ENCODE results near the gene ACOT6. TPM values are rescaled to one million over a fixed set of nuclear protein-coding genes. Genes with fewer than 3 reads are reported as not detected.
"Not testable (repeated sequence)": the region's sequence is repeated elsewhere in the genome, so short reads cannot be mapped to it uniquely, and the experiment has no call there.

Gene ACOT6
- polyA plus RNA-seq, 3 donors, result 0.19 TPM; not detected in 2

DNA sequence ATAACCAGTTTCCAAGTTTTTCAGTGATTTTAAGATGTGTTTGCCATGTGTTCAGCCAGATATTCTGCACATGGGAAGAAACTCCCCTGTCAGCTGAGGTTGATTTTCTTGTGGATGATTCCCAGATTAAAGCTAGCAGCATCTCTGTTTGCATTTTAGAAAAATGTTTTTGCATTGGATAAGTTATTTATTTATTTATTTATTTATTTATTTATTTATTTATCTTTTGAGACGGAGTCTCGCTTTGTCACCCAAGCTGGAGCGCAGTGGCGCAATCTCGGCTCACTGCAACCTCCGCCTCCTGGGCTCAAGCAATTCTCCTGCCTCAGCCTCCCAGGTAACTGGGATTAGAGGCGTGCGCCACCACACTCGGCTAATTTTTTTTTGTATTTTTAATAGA lies 17.8 kb upstream of the ACOT6 start:
- no peak for DNase-seq (ENCODE audit: low read depth in 3 of 3, low spot score in 2 of 3)

DNA sequence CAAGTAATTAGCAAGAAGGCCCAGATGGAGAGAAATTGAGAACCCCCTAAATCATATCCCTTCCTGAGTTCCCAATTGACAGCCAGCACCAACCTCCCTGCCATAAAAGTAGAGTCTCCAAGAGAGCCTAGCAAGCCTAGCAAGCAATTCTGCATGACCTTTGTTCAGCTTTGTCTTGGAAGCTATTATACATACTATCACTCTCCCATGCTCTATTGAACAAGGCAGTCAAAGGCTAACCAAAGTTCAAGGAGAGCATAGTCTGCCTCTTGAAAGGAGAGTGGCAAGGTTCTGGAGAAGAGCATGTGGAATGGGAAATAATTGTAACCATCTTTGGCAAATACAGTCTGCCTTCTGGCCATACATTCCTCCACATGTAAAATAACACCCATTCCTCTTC lies 12.8 kb upstream of the ACOT6 start:
- no peak for DNase-seq (ENCODE audit: low read depth in 3 of 3, low spot score in 2 of 3)

DNA sequence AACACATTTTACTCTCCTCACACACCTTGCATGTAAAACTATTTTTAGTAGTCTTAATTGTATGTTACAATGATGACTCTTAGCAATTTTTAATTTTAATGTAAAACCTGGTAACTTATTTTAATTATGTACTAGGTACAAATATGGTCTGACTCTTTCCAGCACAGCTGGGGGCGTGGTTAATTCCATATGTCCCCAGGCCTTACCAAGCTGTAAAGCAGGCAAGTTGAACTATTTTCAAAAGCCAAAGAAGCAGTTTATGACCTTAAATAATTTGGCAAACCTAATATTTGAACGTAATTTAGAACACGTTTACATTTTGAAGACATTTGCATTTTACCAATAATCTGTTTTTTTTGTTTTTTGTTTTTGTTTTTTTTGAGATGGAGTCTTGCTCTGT lies 9.3 kb upstream of the ACOT6 start:
- no peak for DNase-seq (ENCODE audit: low read depth in 3 of 3, low spot score in 2 of 3)

DNA sequence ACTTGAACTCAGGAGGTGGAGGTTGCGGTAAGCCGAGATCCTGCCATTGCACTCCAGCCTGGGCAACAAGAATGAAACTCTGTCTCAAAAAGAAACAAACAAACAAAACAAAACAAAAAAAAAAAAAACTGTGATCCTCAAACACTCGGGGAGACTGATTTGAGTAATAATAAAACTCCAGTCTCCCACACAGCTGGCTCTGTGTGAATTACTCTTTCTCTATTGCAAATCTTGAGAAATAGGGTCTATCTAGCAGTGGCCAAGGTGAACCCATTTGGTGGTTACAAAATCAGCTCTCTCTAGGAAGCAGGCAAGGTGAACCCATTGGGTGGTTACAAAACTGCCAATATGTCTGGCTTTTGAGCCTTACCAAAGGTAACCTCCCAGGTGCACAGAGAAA lies 6.0 kb upstream of the ACOT6 start:
- DNase-seq (ENCODE audit: low read depth in 3 of 3, low spot score in 2 of 3), result no peak

DNA sequence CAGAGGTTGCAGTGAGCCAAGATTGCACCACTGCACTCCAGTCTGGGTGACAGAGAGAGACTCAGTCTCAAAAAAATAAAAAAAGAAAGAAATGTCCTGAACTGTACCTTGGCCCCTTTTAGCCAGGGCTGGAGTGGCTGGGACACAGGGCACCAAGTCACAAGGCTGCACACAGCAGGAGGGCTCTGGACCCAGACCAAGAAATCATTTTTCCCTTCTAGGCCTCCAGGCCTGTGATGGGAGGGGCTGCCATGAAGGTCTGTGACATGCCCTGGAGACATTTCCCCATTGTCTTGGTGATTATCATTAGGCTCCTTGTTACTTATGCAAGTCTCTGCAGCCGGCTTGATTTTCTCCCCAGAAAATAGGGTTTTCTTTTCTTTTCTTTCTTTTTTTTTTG lies 5.1 kb upstream of the ACOT6 start:
- DNase-seq (ENCODE audit: low read depth in 3 of 3, low spot score in 2 of 3), result no peak

DNA sequence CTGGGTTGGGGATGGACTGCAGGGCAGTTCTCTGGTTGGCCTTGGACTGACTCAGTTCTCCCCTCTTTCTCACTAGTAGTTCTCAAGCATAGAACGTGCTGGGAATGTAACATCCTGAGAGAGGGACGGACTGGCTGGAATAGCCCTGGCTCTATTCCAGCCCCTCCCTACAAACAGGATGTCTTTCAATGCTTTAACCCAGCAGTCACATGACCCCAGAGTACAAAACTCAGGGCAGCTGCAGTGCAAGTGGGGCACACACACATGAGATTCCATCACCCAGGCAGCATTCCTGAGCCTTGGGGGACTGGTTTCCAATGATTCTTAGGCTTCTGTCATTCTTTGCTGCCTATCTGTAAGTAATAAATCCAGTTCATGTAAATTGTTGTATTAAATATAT lies 1.6 kb upstream of the ACOT6 start:
- DNase-seq (ENCODE audit: low read depth in 3 of 3, low spot score in 2 of 3), result no peak

DNA sequence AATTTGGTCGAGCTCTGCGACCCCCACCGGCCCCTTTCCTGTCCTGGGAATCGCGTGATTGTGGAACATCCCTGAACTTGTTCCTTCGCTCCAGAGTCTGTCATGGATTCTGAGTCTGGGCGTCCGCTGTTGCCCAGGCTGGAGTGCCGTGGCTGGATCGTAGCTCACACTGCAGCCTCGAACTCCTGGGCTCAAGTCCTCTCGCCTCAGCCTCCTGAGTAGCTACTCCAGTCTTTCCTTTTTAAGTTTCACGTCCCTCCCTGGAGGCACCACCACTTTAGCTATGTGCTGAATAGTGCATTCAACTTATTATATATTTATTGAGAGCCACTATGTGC lies 698 bp downstream of the ACOT6 start:
- no peak for DNase-seq (ENCODE audit: low read depth in 3 of 3, low spot score in 2 of 3)

DNA sequence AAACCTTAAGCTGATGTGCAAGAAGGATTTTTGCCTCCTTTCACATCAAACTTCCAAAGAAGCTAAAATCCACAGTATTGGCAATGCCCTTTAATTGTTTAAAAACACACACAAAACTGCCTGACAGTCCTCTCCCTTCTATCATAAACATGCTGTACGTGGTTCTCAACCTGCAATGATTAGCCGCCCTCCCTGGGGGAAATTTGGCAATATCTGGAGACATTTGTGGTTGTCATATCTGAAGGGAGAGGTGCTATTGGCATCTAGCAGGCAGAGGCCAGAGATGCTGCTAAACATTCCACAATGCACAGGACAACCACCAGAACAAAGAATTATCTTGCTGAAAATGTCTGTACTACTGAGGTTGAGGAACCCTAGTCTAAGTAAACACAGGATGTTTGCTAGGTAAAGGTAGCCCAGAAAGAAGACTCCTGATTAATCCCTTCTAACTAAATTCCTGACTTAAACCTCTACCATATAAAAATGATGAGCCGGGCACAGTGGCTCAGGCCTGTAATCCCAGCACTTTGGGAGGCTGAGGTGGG lies 1.2 kb downstream of the ACOT6 start:
- DNase-seq (ENCODE audit: low read depth in 3 of 3, low spot score in 2 of 3), result no peak

DNA sequence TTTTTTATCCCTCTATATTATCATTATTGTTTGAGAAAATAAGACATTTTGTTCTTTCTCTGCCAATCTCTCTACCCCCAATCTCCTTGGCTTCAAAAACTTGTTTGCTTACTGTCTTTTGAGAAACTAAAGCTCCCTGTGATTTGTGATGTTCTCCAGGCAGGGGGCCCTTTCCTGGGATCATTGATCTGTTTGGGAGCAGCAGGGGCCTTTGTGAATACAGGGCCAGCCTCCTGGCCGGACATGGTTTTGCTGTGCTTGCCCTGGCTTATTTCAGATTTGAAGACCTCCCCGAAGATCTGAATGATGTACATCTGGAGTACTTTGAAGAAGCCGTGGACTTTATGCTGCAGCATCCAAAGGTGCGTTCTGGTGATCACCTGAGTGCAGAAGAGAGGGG lies 4.5 kb downstream of the ACOT6 start:
- DNase-seq (ENCODE audit: low read depth in 3 of 3, low spot score in 2 of 3), result no peak

DNA sequence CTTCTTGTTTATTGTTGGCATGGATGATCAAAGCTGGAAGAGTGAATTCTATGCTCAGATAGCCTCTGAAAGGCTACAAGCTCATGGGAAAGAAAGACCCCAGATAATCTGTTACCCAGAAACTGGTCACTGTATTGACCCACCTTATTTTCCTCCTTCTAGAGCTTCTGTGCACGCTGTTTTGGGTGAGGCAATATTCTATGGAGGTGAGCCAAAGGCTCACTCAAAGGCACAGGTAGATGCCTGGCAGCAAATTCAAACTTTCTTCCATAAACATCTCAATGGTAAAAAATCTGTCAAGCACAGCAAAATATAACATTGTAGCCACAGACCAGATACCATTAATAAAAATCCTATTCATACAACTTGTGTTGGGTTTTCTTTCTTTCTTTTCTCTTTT lies 7.2 kb downstream of the ACOT6 start:
- DNase-seq (ENCODE audit: low read depth in 3 of 3, low spot score in 2 of 3), result no peak

DNA sequence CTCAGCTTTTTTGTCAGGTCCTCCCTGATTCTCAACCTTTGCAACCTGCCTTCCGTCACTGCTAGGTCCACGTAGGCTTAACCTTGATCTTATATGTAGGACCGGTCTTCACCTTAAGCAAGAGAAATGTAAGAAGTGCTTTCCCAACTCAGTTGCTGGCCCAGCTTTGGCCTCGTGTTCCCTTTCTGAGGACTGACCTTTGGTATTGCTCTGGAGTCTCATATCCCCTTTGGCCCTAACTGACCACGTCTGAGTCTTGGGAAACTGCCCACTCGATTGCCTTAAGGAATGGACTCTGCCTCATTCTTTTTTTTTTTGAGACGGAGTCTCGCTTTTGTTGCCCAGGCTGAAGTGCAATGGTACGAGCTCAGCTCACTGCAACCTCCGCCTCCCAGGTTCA lies 8.0 kb downstream of the ACOT6 start:
- no peak for DNase-seq (ENCODE audit: low read depth in 3 of 3, low spot score in 2 of 3)

DNA sequence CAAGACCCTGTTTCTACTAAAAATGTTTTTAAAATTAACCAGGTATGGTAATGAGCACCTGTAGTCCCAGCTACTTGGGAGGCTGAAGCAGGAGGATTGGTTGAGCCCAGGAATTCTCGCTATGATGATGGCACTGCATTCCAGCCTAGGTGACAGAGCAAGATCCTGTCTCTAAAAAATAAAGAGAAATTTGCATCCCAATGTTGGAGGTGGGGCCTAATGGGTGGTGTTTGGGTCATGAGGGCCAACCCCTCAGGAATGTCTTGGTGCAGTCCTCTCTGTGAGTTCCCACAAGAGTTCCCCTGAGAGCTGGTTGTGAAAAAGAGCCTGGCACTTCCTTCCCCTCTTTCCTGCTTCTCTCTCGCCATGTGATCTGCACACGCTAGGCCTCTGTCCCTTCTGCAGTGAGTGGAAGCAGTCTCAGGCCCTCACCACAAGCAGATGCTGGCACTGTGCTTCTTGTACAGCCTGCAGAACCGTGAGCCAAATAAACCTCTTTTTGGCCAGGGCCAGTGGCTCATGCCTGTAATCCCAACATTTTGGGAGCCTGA lies 11.3 kb downstream of the ACOT6 start:
- no peak for DNase-seq (ENCODE audit: low read depth in 3 of 3, low spot score in 2 of 3)

DNA sequence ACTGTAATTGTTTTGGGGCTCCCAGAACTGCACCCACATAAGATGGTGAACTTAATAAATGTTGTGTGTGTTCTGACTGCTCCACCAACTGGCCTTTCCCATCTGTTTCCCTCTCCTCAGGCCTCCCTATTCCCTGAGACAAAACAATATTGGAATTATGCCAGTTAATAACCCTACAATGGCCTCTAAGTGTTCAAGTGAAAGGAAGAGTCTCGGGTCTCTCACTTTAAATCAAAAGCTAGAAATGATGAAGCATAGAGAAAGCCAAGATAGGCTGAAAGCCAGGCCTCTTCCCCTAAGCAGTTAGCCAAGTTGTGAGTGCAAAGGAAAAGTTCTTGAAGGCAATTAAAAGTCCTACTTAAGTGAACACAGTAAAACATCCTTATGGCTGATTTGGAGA lies 13.4 kb downstream of the ACOT6 start:
- no peak for DNase-seq (ENCODE audit: low read depth in 3 of 3, low spot score in 2 of 3)

DNA sequence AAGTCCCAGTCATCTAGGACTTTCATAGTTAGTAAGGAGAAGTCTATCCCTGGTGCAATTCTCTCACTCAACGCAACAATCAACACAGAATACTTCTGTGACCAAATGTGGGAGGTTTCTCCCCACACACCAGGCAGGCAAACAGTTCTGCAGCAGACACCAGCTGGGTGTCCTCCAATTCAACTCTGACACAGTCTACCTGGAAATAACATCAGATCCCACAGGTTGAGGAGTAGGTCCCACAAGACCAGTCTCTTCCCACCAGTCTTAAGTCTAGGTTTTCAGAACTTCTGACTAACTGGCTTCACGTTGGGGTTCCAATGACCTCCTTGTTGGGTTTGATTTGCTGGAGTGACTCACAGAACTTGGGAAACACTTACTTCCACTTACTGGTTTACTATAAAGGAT lies 14.8 kb downstream of the ACOT6 start:
- DNase-seq (ENCODE audit: low read depth in 3 of 3, low spot score in 2 of 3), result no peak

DNA sequence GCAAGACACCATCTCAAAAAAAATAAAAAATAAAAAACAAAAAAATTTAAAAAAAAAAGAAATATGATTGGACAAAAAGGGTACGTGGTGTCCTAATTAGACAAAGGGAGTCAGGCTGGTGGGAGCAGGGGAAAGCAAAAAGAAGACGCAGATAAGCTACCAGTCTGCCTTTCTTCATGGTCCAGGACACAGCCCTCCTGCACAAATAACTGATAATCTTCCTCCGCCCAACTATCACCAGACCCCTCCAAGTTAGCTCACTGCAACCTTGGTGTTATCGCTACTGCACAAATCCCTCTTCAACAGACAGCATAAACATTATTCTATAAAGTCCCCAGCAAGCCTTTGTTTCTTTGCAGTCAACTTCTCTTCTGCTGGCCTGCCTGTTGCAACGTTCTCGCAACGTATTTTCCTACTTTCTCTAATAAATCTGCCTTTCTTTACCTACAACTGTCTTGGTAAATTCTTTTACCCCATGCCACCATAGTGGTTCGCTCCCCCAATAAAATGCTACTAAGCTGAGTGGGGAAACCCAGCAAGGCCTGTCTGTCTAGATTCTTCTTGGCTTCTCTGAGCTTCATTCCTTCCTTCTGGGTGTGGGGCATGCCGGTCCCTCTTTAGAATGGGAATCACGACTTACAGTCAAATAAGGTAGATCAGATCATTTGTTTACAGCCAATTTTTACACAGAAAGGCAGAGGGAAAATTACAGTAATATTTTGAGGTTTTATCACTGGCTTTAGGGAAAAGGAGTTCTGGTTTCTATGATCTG lies 17.9 kb downstream of the ACOT6 start:
- DNase-seq (ENCODE audit: low read depth in 3 of 3, low spot score in 2 of 3), result no peak

DNA sequence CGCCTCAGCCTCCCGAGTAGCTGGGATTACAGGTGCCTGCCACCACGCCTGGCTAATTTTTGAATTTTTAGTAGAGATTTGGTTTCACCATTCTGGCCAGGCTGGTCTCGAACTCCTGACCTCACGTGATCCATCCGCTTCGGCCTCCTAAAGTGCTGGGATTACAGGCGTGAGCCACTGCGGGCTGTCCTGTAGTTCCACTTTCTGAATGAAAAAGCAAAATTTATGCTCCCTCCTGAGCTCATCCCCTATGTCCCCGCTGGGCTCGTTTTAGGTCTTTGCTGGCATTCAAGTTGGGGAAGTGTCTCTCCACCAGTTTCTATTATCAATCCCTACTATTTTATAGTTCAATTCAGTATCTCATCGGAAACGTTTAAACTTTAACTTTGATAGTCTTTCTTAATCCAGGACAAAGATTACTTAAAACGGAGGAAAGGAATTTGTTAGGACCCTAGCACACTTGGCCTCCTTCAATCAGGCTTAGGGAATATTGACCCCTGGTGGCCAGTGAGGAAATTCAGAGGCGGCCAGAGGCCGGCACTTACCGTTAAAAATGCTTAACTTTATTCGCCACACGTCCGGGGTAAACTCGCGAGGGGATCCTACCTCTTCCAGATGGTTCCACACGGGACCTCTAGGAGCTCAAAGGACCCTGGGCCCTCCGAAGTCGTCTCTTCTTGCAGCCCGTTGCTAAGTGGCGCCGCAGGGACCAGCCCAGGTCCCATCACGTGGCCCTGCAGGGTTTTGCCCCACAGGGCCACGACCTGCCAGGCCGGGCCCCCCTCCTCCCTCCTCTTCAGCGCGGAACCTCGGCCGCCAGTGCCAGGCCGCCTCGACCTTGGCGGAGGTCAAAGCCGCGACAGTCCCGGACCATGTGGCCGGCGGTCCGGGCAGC lies 21.0 kb downstream of the ACOT6 start:
- peak; percentile 54 to 66 (median 59) for DNase-seq (ENCODE audit: low read depth in 3 of 3, low spot score in 2 of 3)

DNA sequence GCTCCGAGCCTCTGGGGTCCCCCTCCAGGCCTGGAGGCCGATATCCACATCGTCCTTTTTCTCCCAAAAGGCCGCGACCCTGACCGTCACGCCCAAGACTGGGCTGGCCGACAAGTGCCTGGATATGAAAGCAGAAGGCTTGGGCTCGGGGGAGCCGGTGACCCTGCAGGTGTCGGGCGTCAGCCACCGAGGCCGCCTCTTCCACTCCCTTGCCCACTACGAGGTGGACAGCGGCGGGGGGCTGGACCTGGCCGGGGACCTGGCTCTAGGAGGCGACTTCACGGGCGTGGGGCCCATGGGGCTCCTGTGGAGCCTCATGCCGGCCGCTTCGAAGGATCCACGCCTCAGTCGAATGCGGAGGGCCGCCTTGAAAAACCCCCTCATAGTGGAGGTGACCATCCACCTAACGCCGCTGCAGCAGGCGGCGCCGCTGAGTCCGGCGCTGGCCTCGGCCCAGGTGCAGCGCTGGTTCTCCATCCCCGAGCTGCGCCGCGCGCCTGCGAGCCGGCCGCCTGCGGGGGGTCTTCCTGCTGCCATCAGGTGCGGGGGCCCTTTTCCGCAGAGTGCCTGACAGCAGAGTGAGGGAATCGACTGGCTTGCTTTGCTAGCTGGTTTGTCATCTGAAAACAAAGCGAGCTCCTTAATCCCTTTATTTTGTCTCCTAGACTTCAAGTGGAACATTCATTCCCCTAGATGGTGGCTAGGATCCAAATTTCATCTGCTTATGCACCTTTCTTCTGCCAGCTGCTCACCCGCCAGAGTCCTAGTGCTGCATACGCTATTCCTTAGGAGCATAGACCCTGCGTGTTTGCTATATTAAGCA lies 21.9 kb downstream of the ACOT6 start:
- DNase-seq (ENCODE audit: low read depth in 3 of 3, low spot score in 2 of 3), result no peak

DNA sequence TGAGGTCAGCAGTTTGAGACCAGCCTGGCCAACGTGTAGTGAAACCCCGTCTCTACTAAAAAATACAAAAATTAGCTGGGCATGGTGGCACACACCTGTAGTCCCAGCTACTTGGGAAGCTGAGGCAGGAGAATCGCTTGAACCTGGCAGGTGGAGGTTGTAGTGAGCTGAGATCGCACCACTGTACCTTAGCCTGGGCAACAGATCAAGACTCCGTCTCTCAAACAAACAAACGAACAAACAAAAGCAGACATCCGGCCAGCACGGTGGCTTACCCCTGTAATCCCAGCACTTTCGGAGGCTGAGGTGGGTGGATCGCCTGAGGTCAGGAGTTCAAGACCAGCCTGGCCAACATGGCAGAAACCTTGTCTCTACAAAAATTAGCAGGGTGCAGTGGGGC lies 24.0 kb downstream of the ACOT6 start:
- DNase-seq (ENCODE audit: low read depth in 3 of 3, low spot score in 2 of 3), result not testable (repeated sequence)

DNA sequence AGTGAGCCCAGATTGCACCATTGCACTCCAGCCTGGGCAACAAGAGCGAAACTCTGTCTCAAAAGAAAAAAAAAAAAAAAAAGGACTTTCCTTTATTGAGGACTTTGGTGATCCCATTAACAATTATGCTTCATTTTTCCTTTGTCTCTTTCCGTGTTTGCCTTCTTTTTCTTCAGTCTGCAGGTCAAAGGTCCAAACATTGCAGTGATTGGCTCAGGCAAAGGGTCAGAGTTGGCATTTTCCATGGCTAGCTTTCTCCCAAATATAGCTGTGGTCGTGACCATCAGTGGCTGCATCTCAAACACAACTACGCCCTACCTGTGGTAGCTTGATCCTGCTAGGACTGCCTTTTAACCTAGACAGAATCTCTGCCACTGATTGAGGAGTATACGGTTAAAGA lies 25.5 kb downstream of the ACOT6 start:
- no peak for DNase-seq (ENCODE audit: low read depth in 3 of 3, low spot score in 2 of 3)

DNA sequence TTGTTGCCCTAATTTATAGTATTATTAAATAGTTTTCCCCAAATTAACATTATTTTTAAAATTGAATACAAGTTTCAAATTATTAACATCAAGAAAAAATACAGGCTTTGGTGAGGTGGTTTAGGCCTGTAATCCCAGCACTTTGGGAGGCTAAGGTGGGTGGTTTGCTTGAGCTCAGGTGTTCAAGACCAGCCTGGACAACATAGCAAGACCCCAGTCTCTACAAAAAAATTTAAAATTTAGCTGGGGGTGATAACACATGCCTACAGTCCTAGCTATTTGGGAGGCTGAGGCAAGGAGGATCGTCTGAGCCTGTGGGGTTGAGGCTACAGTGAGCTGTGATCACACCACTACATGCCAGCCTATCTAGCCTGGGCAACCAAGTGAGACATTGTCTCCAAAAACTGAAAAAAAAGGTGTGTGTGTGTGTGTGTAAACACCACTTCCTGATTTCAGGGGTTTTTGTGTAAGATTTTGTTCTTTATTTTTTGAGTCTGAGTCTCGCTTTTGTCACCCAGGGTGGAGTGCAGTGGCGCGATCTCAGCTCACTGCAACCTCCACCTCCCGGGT lies 28.6 kb downstream of the ACOT6 start:
- DNase-seq (ENCODE audit: low read depth in 3 of 3, low spot score in 2 of 3), result no peak

Measured in right renal cortex interstitium (tissue), 3 donors.